Endothelial cell (in vitro differentiated cells): ENCODE measurements around the gene CADM2. TPM values are rescaled to one million over a fixed set of nuclear protein-coding genes. Genes with fewer than 3 reads are reported as not detected.
A peak's percentile ranks its signal among the peaks of the same experiment; 100 is the strongest.

Experiments used
- DNase-seq: peaks from one replicate; pipeline ENCODE4 v3.0.0; 2021; ENCODE audit warnings: low spot score
- H3K27ac Mint-ChIP-seq: one replicate; pipeline ENCODE4 v1.8.0; 2021; ENCODE audit warnings: mixed read lengths, inconsistent platforms; ENCODE audit not compliant: unreplicated experiment
- H3K27me3 Mint-ChIP-seq: one replicate; pipeline ENCODE4 v1.8.0; 2021; ENCODE audit warnings: mild to moderate bottlenecking, moderate library complexity, mixed read lengths, inconsistent platforms; ENCODE audit not compliant: unreplicated experiment
- H3K36me3 Mint-ChIP-seq: one replicate; pipeline ENCODE4 v1.8.0; 2021; ENCODE audit warnings: mild to moderate bottlenecking, low read depth, mixed read lengths, inconsistent platforms; ENCODE audit not compliant: unreplicated experiment
- H3K4me1 Mint-ChIP-seq: one replicate; pipeline ENCODE4 v1.8.0; 2021; ENCODE audit warnings: mild to moderate bottlenecking, mixed read lengths, inconsistent platforms; ENCODE audit not compliant: unreplicated experiment
- H3K4me3 Mint-ChIP-seq: one replicate; pipeline ENCODE4 v1.8.0; 2021; ENCODE audit warnings: mild to moderate bottlenecking, mixed read lengths, inconsistent platforms; ENCODE audit not compliant: unreplicated experiment
- H3K9me3 Mint-ChIP-seq: one replicate; pipeline ENCODE4 v1.8.0; 2021; ENCODE audit warnings: mixed read lengths, inconsistent platforms; ENCODE audit not compliant: unreplicated experiment
- CTCF ChIP-seq: fragments of 200-600 bp; sonication (generic); IDR thresholded peaks from one replicate; pipeline ENCODE4 v1.5.0; 2021; ENCODE audit warnings: antibody characterized with exemption; ENCODE audit not compliant: unreplicated experiment
- total RNA-seq: library from RNA; stranded (reverse); fragmentation: NEBNext Ultra II Directional; extraction: Animal tissue kit (Norgen Biotek cat#: 25700); gene quantifications from one replicate; pipeline ENCODE4 v1.2.1, GENCODE V29; 2021; ENCODE audit not compliant: unreplicated experiment

CADM2 gene
- total RNA-seq, 1 donor from 2014 or later: 0.97 TPM

GRCh38 chr3:84962415-84962814 lies 3.6 kb downstream of the CADM2 start:
- H3K36me3 Mint-ChIP-seq: no peaks in the 10 kb centered on the region
- no peak overlapping the region for H3K4me3 Mint-ChIP-seq
- peaks cover 13% of the 10 kb centered on the region for H3K27me3 Mint-ChIP-seq
- no peak overlapping the region for H3K27ac Mint-ChIP-seq
- H3K9me3 Mint-ChIP-seq: no peaks in the 10 kb centered on the region
- TF ChIP-seq CTCF: no peak
- H3K4me1 Mint-ChIP-seq: peaks cover 21% of the 10 kb centered on the region
- no peak for DNase-seq

GRCh38 chr3:84963137-84963536 lies 4.3 kb downstream of the CADM2 start:
- Mint-ChIP-seq H3K27ac (no peak overlapping the region), H3K9me3 (no peaks in the 10 kb centered on the region), H3K4me3 (no peak overlapping the region), H3K4me1 (peaks cover 28% of the 10 kb centered on the region), H3K36me3 (no peaks in the 10 kb centered on the region), H3K27me3 (peaks cover 13% of the 10 kb centered on the region)
- no peak for TF ChIP-seq CTCF
- DNase-seq: no peak

GRCh38 chr3:84965141-84965540 lies 6.4 kb downstream of the CADM2 start:
- Mint-ChIP-seq H3K36me3 (no peaks in the 10 kb centered on the region), H3K9me3 (no peaks in the 10 kb centered on the region), H3K27ac (no peak overlapping the region), H3K4me1 (peaks cover 24% of the 10 kb centered on the region), H3K27me3 (peaks cover 8% of the 10 kb centered on the region), H3K4me3 (no peak overlapping the region)
- TF ChIP-seq CTCF: no peak
- DNase-seq: peak; percentile 59

GRCh38 chr3:84967767-84968581 lies 9.2 kb downstream of the CADM2 start:
- no peak overlapping the region for H3K27ac Mint-ChIP-seq
- peaks cover 10% of the 10 kb centered on the region for H3K4me1 Mint-ChIP-seq
- H3K4me3 Mint-ChIP-seq: no peak overlapping the region
- H3K27me3 Mint-ChIP-seq: no peaks in the 10 kb centered on the region
- no peaks in the 10 kb centered on the region for H3K9me3 Mint-ChIP-seq
- no peaks in the 10 kb centered on the region for H3K36me3 Mint-ChIP-seq
- DNase-seq: no peak
- TF ChIP-seq CTCF: no peak

GRCh38 chr3:84968701-84969235 lies 10.0 kb downstream of the CADM2 start:
- H3K27me3 Mint-ChIP-seq: no peaks in the 10 kb centered on the region
- H3K4me3 Mint-ChIP-seq: no peak overlapping the region
- H3K4me1 Mint-ChIP-seq: peaks cover 10% of the 10 kb centered on the region
- no peak for TF ChIP-seq CTCF
- H3K27ac Mint-ChIP-seq: no peak overlapping the region
- no peaks in the 10 kb centered on the region for H3K9me3 Mint-ChIP-seq
- no peak for DNase-seq
- H3K36me3 Mint-ChIP-seq: no peaks in the 10 kb centered on the region
